ENCODE results near the gene NUP43. TPM values are rescaled to one million over a fixed set of nuclear protein-coding genes. Genes with fewer than 3 reads are reported as not detected.

NUP43 gene
- total RNA-seq, 1 donor from 2014 or later, result 29.7 TPM

DNA sequence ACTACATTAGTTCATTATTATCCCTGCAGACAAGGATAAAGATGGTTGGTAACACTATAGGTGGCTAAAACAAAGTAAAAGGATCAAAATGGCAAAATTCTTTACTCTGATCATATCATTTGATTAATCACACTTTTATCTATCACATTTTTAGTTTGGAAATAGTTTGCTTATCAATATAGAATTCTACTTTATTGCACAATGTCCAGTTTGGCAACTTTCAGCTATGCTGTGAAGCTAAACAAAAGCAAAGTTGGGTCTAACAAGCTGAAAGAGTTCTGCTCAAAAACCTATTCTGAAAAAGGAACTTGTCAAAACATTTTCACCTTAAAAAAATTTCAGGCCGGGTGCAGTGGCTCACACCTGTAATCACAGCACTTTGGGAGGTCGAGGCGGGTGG, 20.5 kb downstream of the NUP43 start:
- no peaks in the 10 kb centered on the region for H3K9me3 ChIP-seq (replicated peaks)
- H3K4me1 ChIP-seq, result no peaks in the 10 kb centered on the region
- no peak for DNase-seq
- H3K4me3 ChIP-seq, result no peak overlapping the region
- H3K27me3 ChIP-seq (ENCODE audit: low read depth), result no peaks in the 10 kb centered on the region
- H3K27ac ChIP-seq (replicated peaks), result no peak overlapping the region
- TF ChIP-seq, protein P1, sequence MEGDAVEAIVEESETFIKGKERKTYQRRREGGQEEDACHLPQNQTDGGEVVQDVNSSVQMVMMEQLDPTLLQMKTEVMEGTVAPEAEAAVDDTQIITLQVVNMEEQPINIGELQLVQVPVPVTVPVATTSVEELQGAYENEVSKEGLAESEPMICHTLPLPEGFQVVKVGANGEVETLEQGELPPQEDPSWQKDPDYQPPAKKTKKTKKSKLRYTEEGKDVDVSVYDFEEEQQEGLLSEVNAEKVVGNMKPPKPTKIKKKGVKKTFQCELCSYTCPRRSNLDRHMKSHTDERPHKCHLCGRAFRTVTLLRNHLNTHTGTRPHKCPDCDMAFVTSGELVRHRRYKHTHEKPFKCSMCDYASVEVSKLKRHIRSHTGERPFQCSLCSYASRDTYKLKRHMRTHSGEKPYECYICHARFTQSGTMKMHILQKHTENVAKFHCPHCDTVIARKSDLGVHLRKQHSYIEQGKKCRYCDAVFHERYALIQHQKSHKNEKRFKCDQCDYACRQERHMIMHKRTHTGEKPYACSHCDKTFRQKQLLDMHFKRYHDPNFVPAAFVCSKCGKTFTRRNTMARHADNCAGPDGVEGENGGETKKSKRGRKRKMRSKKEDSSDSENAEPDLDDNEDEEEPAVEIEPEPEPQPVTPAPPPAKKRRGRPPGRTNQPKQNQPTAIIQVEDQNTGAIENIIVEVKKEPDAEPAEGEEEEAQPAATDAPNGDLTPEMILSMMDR (IDR thresholded peaks at IDR 0.05; ENCODE audit: borderline replicate concordance), result no peak
- peaks cover 66% of the 10 kb centered on the region for H3K36me3 ChIP-seq
- intact Hi-C loops (cut with micrococcal nuclease), result no loop called here

GRCh38 chr6:149723771-149724417, 22.4 kb downstream of the NUP43 start:
- TF ChIP-seq, protein P1 (IDR thresholded peaks at IDR 0.05; ENCODE audit: borderline replicate concordance), result peak; percentile 79
- peaks cover 47% of the 10 kb centered on the region for H3K36me3 ChIP-seq
- H3K4me1 ChIP-seq, result peaks cover under 1% of the 10 kb centered on the region
- no peak for DNase-seq
- intact Hi-C loops (cut with micrococcal nuclease), result no loop called here
- no peak overlapping the region for H3K4me3 ChIP-seq
- H3K27ac ChIP-seq (replicated peaks), result no peak overlapping the region
- no peaks in the 10 kb centered on the region for H3K9me3 ChIP-seq (replicated peaks)
- H3K27me3 ChIP-seq (ENCODE audit: low read depth), result no peaks in the 10 kb centered on the region

GRCh38 chr6:149723262-149723661, 23.1 kb downstream of the NUP43 start:
- H3K27ac ChIP-seq (replicated peaks), result no peak overlapping the region
- DNase-seq, result no peak
- TF ChIP-seq, protein P1 (IDR thresholded peaks at IDR 0.05; ENCODE audit: borderline replicate concordance), result no peak
- peaks cover 7% of the 10 kb centered on the region for H3K4me1 ChIP-seq
- no peaks in the 10 kb centered on the region for H3K9me3 ChIP-seq (replicated peaks)
- H3K4me3 ChIP-seq, result no peak overlapping the region
- peaks cover 41% of the 10 kb centered on the region for H3K36me3 ChIP-seq
- intact Hi-C loops (cut with micrococcal nuclease), result no loop called here
- no peaks in the 10 kb centered on the region for H3K27me3 ChIP-seq (ENCODE audit: low read depth)

DNA sequence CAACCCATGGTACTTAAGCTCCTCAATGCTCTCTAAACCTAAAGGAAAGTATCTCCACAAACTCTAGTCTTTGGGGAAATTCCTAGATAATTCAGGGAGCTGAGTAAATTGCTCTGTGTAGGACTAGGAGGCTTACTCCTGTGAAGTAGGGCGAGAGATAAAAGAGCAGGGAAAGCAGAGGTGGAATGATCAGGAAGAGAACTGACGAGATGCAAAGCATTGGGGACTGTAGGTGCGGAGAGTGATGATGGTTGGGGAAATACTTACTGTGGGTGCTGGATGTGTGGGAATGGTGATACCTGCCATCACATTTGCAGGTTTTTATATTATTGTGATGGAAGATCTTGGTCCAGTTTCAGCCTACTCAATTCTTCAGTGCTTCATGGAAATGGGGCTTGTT, 26.8 kb downstream of the NUP43 start:
- Histone ChIP-seq H3K9me3 (replicated peaks) (no peaks in the 10 kb centered on the region), H3K27ac (replicated peaks) (no peak overlapping the region), H3K36me3 (peaks cover 4% of the 10 kb centered on the region), H3K27me3 (ENCODE audit: low read depth) (no peaks in the 10 kb centered on the region), H3K4me3 (no peak overlapping the region), H3K4me1 (peaks cover 45% of the 10 kb centered on the region)
- intact Hi-C loops (cut with micrococcal nuclease), result no loop called here
- no peak for DNase-seq
- TF ChIP-seq, protein P1 (IDR thresholded peaks at IDR 0.05; ENCODE audit: borderline replicate concordance), result no peak

GRCh38 chr6:149717588-149718458, 28.5 kb downstream of the NUP43 start, which contains the start of gene LATS1:
Gene LATS1, minus strand, starts transcription at chr6:149718101. Its CDS starts 15,975 bp downstream, at chr6:149702126.
- intact Hi-C loops (cut with micrococcal nuclease), result no loop called here
- Histone ChIP-seq H3K27ac (replicated peaks) (peak within 1 kb of the TSS; percentile 100), H3K36me3 (no peaks in the 10 kb centered on the region), H3K4me1 (peaks cover 54% of the 10 kb centered on the region), H3K4me3 (peak within 1 kb of the TSS; percentile 99), H3K9me3 (replicated peaks) (no peaks in the 10 kb centered on the region), H3K27me3 (ENCODE audit: low read depth) (no peaks in the 10 kb centered on the region)
- TF ChIP-seq, protein P1 (IDR thresholded peaks at IDR 0.05; ENCODE audit: borderline replicate concordance), result no peak
- peak; percentile 91 for DNase-seq

Measured in left ventricle myocardium inferior (tissue), 1 donor.